ENCODE measurements around the gene ATP5F1B.
"Not testable (repeated sequence)": the region's sequence is repeated elsewhere in the genome, so short reads cannot be mapped to it uniquely, and the experiment has no call there.

The ATP5F1B gene

GRCh38 chr12:56648023-56648422, 2.2 kb upstream of the ATP5F1B start:
- not testable (repeated sequence) for DNase-seq (ENCODE audit: low spot score)

- DNase-seq (ENCODE audit: low spot score), result no peak
Measured at GRCh38 chr12:56645201-56645716, 525 bp downstream of the ATP5F1B start.

GRCh38 chr12:56644654-56645053, 1.1 kb downstream of the ATP5F1B start:
- no peak for DNase-seq (ENCODE audit: low spot score)

GRCh38 chr12:56641219-56641618, 4.6 kb downstream of the ATP5F1B start:
- DNase-seq (ENCODE audit: low spot score), result no peak

GRCh38 chr12:56637621-56638020, 8.2 kb downstream of the ATP5F1B start:
- no peak for DNase-seq (ENCODE audit: low spot score)

- DNase-seq (ENCODE audit: low spot score), result peak; percentile 94
Measured at GRCh38 chr12:56636675-56637540, 8.9 kb downstream of the ATP5F1B start.

- DNase-seq (ENCODE audit: low spot score), result peak; percentile 83
Measured at GRCh38 chr12:56635806-56636674, 9.7 kb downstream of the ATP5F1B start.

- DNase-seq (ENCODE audit: low spot score), result peak; percentile 68
Measured at GRCh38 chr12:56634837-56635791, 10.7 kb downstream of the ATP5F1B start.

- no peak for DNase-seq (ENCODE audit: low spot score)
Measured at GRCh38 chr12:56634242-56634836, 11.4 kb downstream of the ATP5F1B start.

- DNase-seq (ENCODE audit: low spot score), result no peak
Measured at GRCh38 chr12:56633468-56634241, 12.1 kb downstream of the ATP5F1B start.

GRCh38 chr12:56632701-56633467, 12.9 kb downstream of the ATP5F1B start:
- DNase-seq (ENCODE audit: low spot score), result no peak

GRCh38 chr12:56631790-56632700, 13.7 kb downstream of the ATP5F1B start:
- peak; percentile 43 for DNase-seq (ENCODE audit: low spot score)

- peak; percentile 80 for DNase-seq (ENCODE audit: low spot score)
Measured at GRCh38 chr12:56630180-56630632, 15.6 kb downstream of the ATP5F1B start, which contains the start of gene BAZ2A. TSS of gene BAZ2A (minus strand) at chr12:56630326. CDS start at chr12:56617530, 12,796 bp downstream.

- peak; percentile 25 for DNase-seq (ENCODE audit: low spot score)
Measured at GRCh38 chr12:56629459-56630179, 16.2 kb downstream of the ATP5F1B start.

GRCh38 chr12:56628671-56629458, 16.9 kb downstream of the ATP5F1B start:
- peak; percentile 52 for DNase-seq (ENCODE audit: low spot score)

- no peak for DNase-seq (ENCODE audit: low spot score)
Measured at GRCh38 chr12:56626701-56627100, 19.1 kb downstream of the ATP5F1B start.

- no peak for DNase-seq (ENCODE audit: low spot score)
Measured at GRCh38 chr12:56622535-56622934, 23.2 kb downstream of the ATP5F1B start.
